Small intestine (tissue), 7 donors: Measurements from ENCODE around the gene ACVR1. TPM values are rescaled to one million over a fixed set of nuclear protein-coding genes. Genes with fewer than 3 reads are reported as not detected.
A peak's percentile ranks its signal among the peaks of the same experiment; 100 is the strongest.

Source experiments
- DNase-seq, 2 donors: peaks; one replicate each; pipeline versions ENCODE4 v3.0.0 to v3.0.0-alpha.2; 2013
- FAIRE-seq: peaks from 2 replicates; lab custom pipeline; 2012; peaks lifted over from hg19 to GRCh38; lab: Jason Lieb, UNC
- H3K27ac ChIP-seq, 3 donors: one replicate each; pipeline ENCODE4 v1.5.1; 2013; ENCODE audit warnings: low read length in 2 of 3, mild to moderate bottlenecking in 2 of 3, control low read depth in 1 of 3, inconsistent platforms in 1 of 3, low read depth in 1 of 3, moderate library complexity in 1 of 3
- H3K27me3 ChIP-seq, 3 donors: one replicate each; pipeline ENCODE4 v1.6.1; 2013; ENCODE audit warnings: low read length in 3 of 3, inconsistent platforms in 1 of 3; ENCODE audit not compliant: control insufficient read depth in 3 of 3, insufficient read depth in 3 of 3
- H3K36me3 ChIP-seq, 3 donors: one replicate each; pipeline ENCODE4 v1.6.1; 2013; ENCODE audit warnings: low read length in 3 of 3, inconsistent platforms in 1 of 3, low read depth in 1 of 3, mild to moderate bottlenecking in 1 of 3, moderate library complexity in 1 of 3; ENCODE audit not compliant: control insufficient read depth in 3 of 3, insufficient read depth in 2 of 3
- H3K4me1 ChIP-seq, 3 donors: one replicate each; pipeline ENCODE4 v1.6.1; 2013; ENCODE audit warnings: low read length in 2 of 3, inconsistent platforms in 1 of 3, low read depth in 1 of 3, mild to moderate bottlenecking in 1 of 3, moderate library complexity in 1 of 3; ENCODE audit not compliant: control insufficient read depth in 3 of 3, insufficient read depth in 2 of 3
- H3K4me3 ChIP-seq, 3 donors: one replicate each; pipeline ENCODE4 v1.5.1; 2013; ENCODE audit warnings: low read length in 3 of 3, control low read depth in 1 of 3, inconsistent platforms in 1 of 3, low read depth in 1 of 3, mild to moderate bottlenecking in 1 of 3, moderate library complexity in 1 of 3
- H3K9me3 ChIP-seq, 2 donors: one replicate each; pipeline ENCODE4 v1.6.1; 2013; ENCODE audit warnings: low read depth in 1 of 2, low read length in 1 of 2; ENCODE audit not compliant: control insufficient read depth in 2 of 2, insufficient read depth in 1 of 2
- WGBS, 3 donors: extraction: QIAGEN DNeasy Blood & Tissue Kit; methylation state at CpG; one replicate each; pipeline ENCODE4 v1.1.7; 2013; 5-methylcytosine and 5-hydroxymethylcytosine counted together
- polyA plus RNA-seq, 4 donors: library from polyadenylated mRNA; stranded (reverse) in 3 of 4; unstranded in 1 of 4; fragments of 200-250 nt in 3 of 4; fragments of 120-200 nt in 1 of 4; gene quantifications; one replicate each; pipeline versions ENCODE4 v1.2.1 to v1.2.3, GENCODE V29; 2013
- donor health status: healthy with polysubstance abuse.
- donor health status: control.
- donor health status: control.
- donor health status: Bipolar disorder and iron deficiency.
- donor health status: healthy.

Gene ACVR1
- polyA plus RNA-seq, 4 donors: 2.2 to 19.6 (median 8.4) TPM

DNA sequence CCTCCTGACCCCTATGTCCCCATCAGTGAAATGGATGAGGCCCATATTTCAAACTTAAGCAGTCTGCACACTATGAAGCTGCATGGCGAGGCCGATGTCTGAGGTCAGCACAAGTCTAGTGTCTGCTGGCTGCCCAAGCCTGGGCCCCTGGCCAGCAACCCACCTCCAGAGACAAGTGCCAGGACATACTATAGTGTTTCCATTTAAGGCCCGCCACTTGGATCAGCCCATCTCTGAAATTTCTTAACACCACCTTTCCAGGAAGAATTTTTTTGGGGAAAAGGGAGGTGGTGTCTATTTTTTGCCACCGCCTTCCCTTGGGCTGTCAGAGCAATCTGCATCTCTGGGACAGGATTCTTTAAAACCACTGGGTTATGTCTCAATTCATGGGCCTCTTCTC is 1.8 kb downstream of the ACVR1 start:
- Histone ChIP-seq H3K27ac (no peak overlapping the region), H3K9me3 (no peaks in the 10 kb centered on the region), H3K36me3 (no peaks in the 10 kb centered on the region), H3K4me1 (peaks cover 5 to 20% (median 14%) of the 10 kb centered on the region in 3 donors), H3K27me3 (no peaks in the 10 kb centered on the region), H3K4me3 (peak overlapping the region in 1 of 3 donors; percentile 74)
- DNase-seq (no peak), FAIRE-seq (no peak)
- WGBS, 3 donors: 89 to 90% (median 90%) methylated on average over 4 of the region's 4 CpGs

DNA sequence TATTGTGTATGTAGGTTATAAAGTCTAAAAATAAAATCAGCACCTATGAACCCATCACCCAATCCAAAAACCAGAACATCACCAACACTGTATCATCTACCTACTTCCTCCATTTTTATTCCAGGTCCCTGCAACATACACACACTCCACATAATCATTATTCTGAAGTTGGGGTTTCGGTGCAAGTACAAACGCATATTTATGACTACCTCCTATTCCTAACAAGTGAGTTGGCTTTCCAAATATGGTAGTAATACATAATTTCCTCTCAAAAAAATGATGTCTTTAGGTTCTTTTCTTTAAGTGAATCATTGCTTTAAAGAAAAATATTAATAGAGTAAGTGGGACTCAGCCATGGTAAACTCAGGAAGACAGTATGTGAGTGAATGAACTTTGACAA is 3.3 kb downstream of the ACVR1 start:
- Histone ChIP-seq H3K36me3 (no peaks in the 10 kb centered on the region), H3K4me1 (peaks cover 5 to 23% (median 14%) of the 10 kb centered on the region in 3 donors), H3K4me3 (no peak overlapping the region), H3K27me3 (no peaks in the 10 kb centered on the region), H3K27ac (no peak overlapping the region), H3K9me3 (no peaks in the 10 kb centered on the region)
- DNase-seq: no peak
- WGBS, 3 donors: 94 to 96% (median 95%) methylated on average over 2 of the region's 2 CpGs
- FAIRE-seq: no peak

DNA sequence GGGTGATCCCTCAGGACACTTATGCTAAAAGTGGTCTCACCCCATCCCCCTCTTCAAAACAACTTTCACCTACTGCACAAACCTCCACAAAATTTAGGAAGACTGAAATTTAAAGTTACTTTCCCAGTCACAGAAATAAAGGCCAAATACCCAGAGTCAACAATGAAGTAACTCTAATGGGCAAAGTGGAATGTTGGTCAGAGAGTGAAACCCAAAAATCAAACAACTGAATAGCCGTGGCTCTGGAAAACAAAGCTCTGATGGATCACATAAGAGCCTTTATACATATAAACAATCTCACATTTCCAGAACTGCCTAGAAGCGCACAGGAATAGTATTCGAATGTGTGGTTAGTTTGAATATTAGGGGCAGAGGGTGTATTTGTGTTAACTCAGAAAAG is 4.7 kb downstream of the ACVR1 start:
- Histone ChIP-seq H3K4me1 (peaks cover 6 to 30% (median 6%) of the 10 kb centered on the region in 3 donors), H3K4me3 (no peak overlapping the region), H3K36me3 (no peaks in the 10 kb centered on the region), H3K27me3 (no peaks in the 10 kb centered on the region), H3K9me3 (no peaks in the 10 kb centered on the region), H3K27ac (no peak overlapping the region)
- DNase-seq (no peak), FAIRE-seq (no peak)
- WGBS, 3 donors: 75 to 87% (median 84%) methylated on average over 3 of the region's 3 CpGs

DNA sequence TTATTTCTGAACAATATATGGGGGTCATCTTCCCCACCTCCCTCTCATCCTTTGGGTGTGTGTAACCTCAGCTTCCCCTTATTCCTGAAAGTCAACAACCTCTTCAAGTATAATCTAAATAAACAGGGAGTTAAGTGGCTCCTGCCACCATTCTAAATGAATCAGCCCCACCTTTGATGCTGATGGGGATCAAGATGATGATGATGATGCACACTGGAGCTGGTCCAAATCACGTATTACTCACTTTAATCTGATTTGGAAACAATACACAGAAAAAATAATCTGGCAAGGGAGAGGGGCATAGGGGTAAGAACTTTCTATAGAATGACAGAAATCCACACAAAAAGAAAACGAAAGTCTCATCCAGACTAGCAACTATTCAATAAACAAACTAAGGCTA is 7.1 kb downstream of the ACVR1 start:
- FAIRE-seq (no peak), DNase-seq (no peak)
- H3K4me3 ChIP-seq: no peak overlapping the region
- H3K36me3 ChIP-seq: no peaks in the 10 kb centered on the region
- H3K9me3 ChIP-seq: no peaks in the 10 kb centered on the region
- no peak overlapping the region for H3K27ac ChIP-seq
- H3K4me1 ChIP-seq: peaks cover 2 to 24% (median 4%) of the 10 kb centered on the region in 3 donors
- 49 to 62% (median 54%) methylated on average over 2 of the region's 2 CpGs for WGBS, 3 donors
- H3K27me3 ChIP-seq: no peaks in the 10 kb centered on the region

DNA sequence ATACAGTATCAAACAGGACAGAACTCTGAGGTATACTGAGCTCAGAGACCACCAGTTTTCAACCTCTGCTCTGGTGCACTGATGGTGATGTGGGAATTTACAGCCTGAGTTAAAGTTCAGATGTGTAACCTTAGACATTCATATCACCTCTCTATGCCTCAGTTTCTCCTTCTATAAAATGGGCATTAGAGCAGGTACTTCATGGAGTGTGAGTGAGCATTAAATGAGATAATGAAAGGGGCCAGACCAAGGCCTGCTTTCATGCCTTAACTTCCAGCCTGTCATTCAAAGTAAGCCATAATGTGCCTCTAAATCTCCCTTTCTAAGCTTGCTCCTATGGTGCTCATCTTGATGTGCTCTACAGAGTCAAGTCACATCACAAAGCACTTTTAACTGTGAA is 8.4 kb downstream of the ACVR1 start:
- no peak for FAIRE-seq
- H3K4me1 ChIP-seq: peaks cover 0 to 17% (median 4%) of the 10 kb centered on the region in 3 donors
- no peaks in the 10 kb centered on the region for H3K36me3 ChIP-seq
- no peak for DNase-seq
- H3K4me3 ChIP-seq: no peak overlapping the region
- H3K27me3 ChIP-seq: no peaks in the 10 kb centered on the region
- no peak overlapping the region for H3K27ac ChIP-seq
- H3K9me3 ChIP-seq: no peaks in the 10 kb centered on the region

DNA sequence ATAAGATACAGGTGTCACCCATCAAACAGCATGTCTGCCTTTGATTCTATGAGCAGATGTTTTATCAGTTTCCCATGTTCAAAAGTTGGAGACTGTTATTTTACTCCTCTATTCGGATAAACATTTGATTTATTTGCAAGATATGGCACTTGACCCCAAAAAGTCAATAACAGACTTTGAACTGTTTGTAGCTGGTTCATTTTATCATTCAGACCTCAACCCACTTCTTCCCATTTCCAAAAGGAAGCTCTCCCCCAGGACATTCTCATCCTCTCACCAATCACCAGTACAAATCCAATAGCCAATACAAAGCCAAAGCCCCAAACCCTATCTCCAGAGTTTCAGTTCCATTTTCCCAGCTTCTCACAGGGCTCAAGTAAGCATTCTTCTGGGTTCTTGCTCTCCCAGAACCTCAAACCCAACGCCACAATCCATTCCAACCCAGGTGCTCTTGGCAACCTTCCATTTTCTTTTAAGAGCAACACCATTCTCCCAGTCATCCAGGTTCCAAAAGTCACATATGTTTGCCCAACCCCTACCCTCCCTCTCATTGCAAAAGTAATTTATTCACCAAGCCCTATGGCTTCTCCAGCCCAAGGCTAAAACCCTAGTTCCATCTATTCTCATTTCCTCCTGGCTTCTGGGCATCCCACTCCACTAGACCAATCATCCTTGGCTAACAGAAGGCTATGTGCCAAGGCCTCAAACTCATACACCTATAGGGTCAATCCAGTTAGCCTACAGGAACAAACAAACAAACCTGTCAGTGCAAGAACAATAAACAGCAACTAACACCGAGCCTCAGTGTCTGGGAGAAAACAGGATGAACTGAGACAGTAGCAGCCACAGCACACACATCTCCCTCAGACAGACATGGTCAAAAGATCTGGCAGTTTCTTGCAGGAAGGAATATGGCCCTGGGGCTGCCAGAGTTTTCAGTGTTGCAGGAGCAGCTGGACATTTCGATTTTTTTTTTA is 9.2 kb downstream of the ACVR1 start:
- H3K27ac ChIP-seq: no peak overlapping the region
- 30 to 56% (median 46%) methylated on average over 4 of the region's 4 CpGs for WGBS, 3 donors
- DNase-seq (peak in 1 of 2 donors; percentile 43), FAIRE-seq (no peak)
- no peak overlapping the region for H3K4me3 ChIP-seq
- no peaks in the 10 kb centered on the region for H3K9me3 ChIP-seq
- H3K27me3 ChIP-seq: no peaks in the 10 kb centered on the region
- no peaks in the 10 kb centered on the region for H3K36me3 ChIP-seq
- H3K4me1 ChIP-seq: peaks cover 0 to 13% (median 4%) of the 10 kb centered on the region in 3 donors

DNA sequence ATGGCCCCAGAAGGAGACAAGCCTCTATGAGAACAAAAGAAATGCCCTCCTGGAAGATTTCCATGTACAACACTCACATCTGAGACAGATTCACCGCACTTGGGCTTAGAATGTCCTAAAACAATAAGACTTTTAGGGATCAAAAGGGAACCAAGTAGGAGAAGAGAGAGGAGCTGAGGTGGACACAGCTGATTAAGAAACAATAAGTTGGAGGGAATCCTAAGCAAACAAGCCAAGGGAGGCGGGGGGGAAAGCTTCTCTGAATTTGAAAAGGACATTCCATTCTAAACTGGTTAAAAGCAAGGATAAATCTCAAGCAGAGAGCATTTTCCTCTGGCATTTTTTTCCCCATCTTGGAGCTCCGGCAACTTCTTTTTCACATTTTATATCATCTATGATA is 9.9 kb downstream of the ACVR1 start:
- 71 to 89% (median 80%) methylated on average over 3 of the region's 3 CpGs for WGBS, 3 donors
- Histone ChIP-seq H3K4me3 (no peak overlapping the region), H3K27ac (no peak overlapping the region), H3K4me1 (peaks cover 0 to 10% (median 4%) of the 10 kb centered on the region in 3 donors), H3K36me3 (no peaks in the 10 kb centered on the region), H3K27me3 (no peaks in the 10 kb centered on the region), H3K9me3 (no peaks in the 10 kb centered on the region)
- FAIRE-seq (no peak), DNase-seq (no peak)

DNA sequence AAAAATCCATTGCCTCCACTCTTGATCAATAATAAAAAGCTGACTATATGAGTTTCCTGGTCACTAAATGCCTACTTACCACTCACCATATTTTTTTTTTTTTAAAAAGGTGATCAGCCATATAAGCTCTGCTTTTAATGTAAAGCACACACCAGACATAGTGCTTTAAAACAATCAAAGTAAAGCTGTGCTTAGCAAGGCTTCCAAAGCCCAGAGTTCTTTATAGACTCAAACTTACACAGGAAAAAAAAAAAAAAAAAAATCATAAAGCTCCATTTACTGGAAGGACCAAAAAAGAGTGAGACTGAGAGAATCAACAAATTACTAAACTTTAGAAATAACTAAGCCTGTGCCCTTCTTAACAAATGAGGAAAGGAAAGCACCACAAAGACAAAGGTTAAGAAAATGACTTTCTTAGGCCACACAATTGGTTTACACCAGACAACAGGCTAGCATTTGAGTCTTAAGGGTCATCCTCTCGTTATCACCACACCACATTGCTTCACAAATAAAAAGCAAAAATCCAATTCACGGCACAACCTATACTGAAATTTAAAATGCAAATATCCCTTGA is 11.2 kb downstream of the ACVR1 start:
- DNase-seq (no peak), FAIRE-seq (no peak)
- WGBS, 3 donors: 81 to 92% (median 83%) methylated on average over 2 of the region's 2 CpGs
- Histone ChIP-seq H3K4me1 (peaks cover 0 to 10% (median 4%) of the 10 kb centered on the region in 3 donors), H3K9me3 (no peaks in the 10 kb centered on the region), H3K27ac (no peak overlapping the region), H3K36me3 (peaks cover 0 to 2% (median 1%) of the 10 kb centered on the region in 3 donors), H3K27me3 (no peaks in the 10 kb centered on the region), H3K4me3 (no peak overlapping the region)
